Keratinocyte (primary cell): Measurements from ENCODE around the gene ARCN1. TPM values are rescaled to one million over a fixed set of nuclear protein-coding genes. Genes with fewer than 3 reads are reported as not detected.

Experiments used
- DNase-seq: peaks from one replicate; pipeline ENCODE4 v3.0.0-alpha.2; 2011; ENCODE audit warnings: low read depth, missing footprints, low spot score
- FAIRE-seq: peaks from 2 replicates; lab custom pipeline; 2011; peaks lifted over from hg19 to GRCh38; lab: Jason Lieb, UNC
- H2AFZ ChIP-seq: 2 replicates; pipeline ENCODE4 v1.6.0; 2012; ENCODE audit warnings: low read length, control low read depth, inconsistent platforms; ENCODE audit not compliant: control insufficient read depth
- H3K27ac ChIP-seq: 2 replicates; pipeline ENCODE4 v1.5.1; 2011; ENCODE audit warnings: low read length; ENCODE audit not compliant: control insufficient read depth, insufficient read depth
- H3K27me3 ChIP-seq: 3 replicates; pipeline ENCODE4 v1.6.0; 2011; ENCODE audit warnings: low read length; ENCODE audit not compliant: control insufficient read depth, insufficient read depth; ENCODE audit errors: extremely low read depth
- H3K36me3 ChIP-seq, 2 experiments: 2 replicates in 1 of 2; 3 replicates in 1 of 2; pipeline ENCODE4 v1.5.1; 2011; ENCODE audit warnings: low read length in 2 of 2, mild to moderate bottlenecking in 1 of 2; ENCODE audit not compliant: control insufficient read depth in 2 of 2, insufficient read depth in 2 of 2; ENCODE audit errors: extremely low read depth in 1 of 2
- H3K4me1 ChIP-seq: 3 replicates; pipeline ENCODE4 v1.5.1; 2011; ENCODE audit warnings: low read length; ENCODE audit not compliant: control insufficient read depth, insufficient read depth; ENCODE audit errors: extremely low read depth
- H3K4me2 ChIP-seq: 3 replicates; pipeline ENCODE4 v1.6.0; 2011; ENCODE audit warnings: low read depth, low read length; ENCODE audit not compliant: control insufficient read depth, insufficient read depth; ENCODE audit errors: extremely low read depth
- H3K4me3 ChIP-seq, 3 experiments: fragments of 200-600 bp in 1 of 3; sonication (generic) in 1 of 3; 2 replicates in 2 of 3; 3 replicates in 1 of 3; pipeline ENCODE4 v1.5.1; 2011 to 2016; ENCODE audit warnings: low read length in 3 of 3, mild to moderate bottlenecking in 3 of 3, control low read depth in 2 of 3, inconsistent platforms in 1 of 3, low read depth in 1 of 3, mixed read lengths in 1 of 3, mixed run types in 1 of 3, moderate library complexity in 1 of 3; ENCODE audit not compliant: control insufficient read depth in 2 of 3, insufficient read depth in 2 of 3; ENCODE audit errors: extremely low read depth in 1 of 3
- H3K79me2 ChIP-seq: 2 replicates; pipeline ENCODE4 v1.6.0; 2012; ENCODE audit warnings: low read length; ENCODE audit not compliant: control insufficient read depth, insufficient read depth
- H3K9ac ChIP-seq: 3 replicates; pipeline ENCODE4 v1.6.0; 2011; ENCODE audit warnings: low read length; ENCODE audit not compliant: control insufficient read depth, insufficient read depth; ENCODE audit errors: extremely low read depth
- H3K9me1 ChIP-seq: 3 replicates; pipeline ENCODE4 v1.6.0; 2011; ENCODE audit warnings: low read length; ENCODE audit not compliant: control insufficient read depth, insufficient read depth; ENCODE audit errors: extremely low read depth
- H3K9me3 ChIP-seq: 2 replicates; pipeline ENCODE4 v1.5.1; 2012; ENCODE audit warnings: low read depth, low read length; ENCODE audit not compliant: control insufficient read depth
- H4K20me1 ChIP-seq: 3 replicates; pipeline ENCODE4 v1.6.0; 2011; ENCODE audit warnings: low read length; ENCODE audit not compliant: control insufficient read depth, insufficient read depth; ENCODE audit errors: extremely low read depth
- EZH2 ChIP-seq: IDR thresholded peaks from one replicate; pipeline ENCODE4 v1.6.1; 2012; ENCODE audit warnings: inconsistent platforms, mild to moderate bottlenecking, low read length, moderate library complexity
- dilution Hi-C: fragments of 300-500 bp; cut with MboI; formaldehyde crosslinking; loops from one replicate; pipeline ENCODE4 v1.7.0; 2020; ENCODE audit warnings: low sequenced_read_pairs; ENCODE audit not compliant: extremely low pct_ligation_motif_present
- polyA plus RNA-seq, 5 experiments: library from polyadenylated mRNA; depleted of rRNA in 3 of 5; stranded (reverse) in 3 of 5; stranded (forward) in 1 of 5; unstranded in 1 of 5; fragments of >200 nt; gene quantifications; 1 replicate in 1 of 5; 2 replicates in 3 of 5; 3 replicates in 1 of 5; pipeline versions ENCODE4 v1.2.1 to v1.2.3, GENCODE V29; 2011 to 2012; ENCODE audit warnings: missing spikeins in 2 of 5, low read depth in 1 of 5, low replicate concordance in 1 of 5
- TF ChIP-seq, protein P1 (sequence below), 3 experiments: IDR thresholded peaks in 1 of 3; conservative IDR thresholded peaks in 1 of 3; optimal IDR thresholded peaks in 1 of 3; 2 replicates in 2 of 3; 3 replicates in 1 of 3; pipeline versions ENCODE3 to v1.5.1; 2011; ENCODE audit warnings: low read length in 3 of 3, mild to moderate bottlenecking in 3 of 3, moderate library complexity in 2 of 3, control low read depth in 1 of 3, inconsistent platforms in 1 of 3; ENCODE audit not compliant: insufficient read depth in 2 of 3; ENCODE audit errors: extremely low read depth in 1 of 3

Gene ARCN1
- polyA plus RNA-seq, 1 donor (not counting 4 experiments of a cell fraction or from before 2014, with no cell fraction given), result 150 TPM

DNA sequence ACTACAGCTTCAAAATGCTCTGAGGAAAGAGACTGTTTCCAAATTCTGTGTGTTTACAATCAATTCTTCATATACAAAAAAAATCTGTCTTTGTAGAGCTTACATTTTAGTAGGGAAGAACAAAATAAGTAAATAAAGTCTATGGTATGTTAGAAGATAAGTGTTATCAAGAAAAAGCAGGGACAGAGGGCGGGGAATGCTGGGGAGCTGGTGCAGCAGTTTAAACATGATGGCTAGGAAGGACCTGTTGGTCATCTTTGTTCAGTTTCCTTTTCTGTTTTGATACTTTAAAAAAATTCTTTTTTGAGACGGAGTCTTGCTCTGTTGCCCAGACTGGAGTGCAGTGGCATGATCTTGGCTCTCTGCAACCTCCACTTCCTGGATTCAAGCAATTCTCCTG lies 25.1 kb upstream of the ARCN1 start:
- FAIRE-seq, result no peak

DNA sequence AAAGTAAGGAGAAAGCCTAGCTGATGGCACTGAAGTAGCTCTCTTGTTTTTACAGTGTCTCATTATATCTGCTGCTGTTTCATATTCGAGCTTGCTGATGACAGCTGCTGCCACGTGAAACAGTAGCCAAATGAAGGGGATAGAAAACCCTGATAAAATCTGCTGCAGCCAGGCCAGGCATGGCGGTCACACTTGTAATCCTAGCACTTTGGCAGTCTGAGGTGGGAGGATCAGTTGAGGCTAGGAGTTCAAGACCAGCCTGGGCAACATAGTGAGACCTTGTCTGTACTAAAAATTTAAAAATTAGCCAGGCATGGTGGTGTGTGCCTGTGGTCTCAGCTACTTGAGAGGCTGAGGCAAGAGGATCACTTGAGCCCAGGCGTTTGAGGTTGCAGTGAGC lies 19.9 kb upstream of the ARCN1 start:
- H3K9ac ChIP-seq, result no peak overlapping the region
- DNase-seq, result no peak
- no peak overlapping the region for H2AFZ ChIP-seq
- H3K9me1 ChIP-seq, result no peaks in the 10 kb centered on the region
- H3K36me3 ChIP-seq, result peaks cover 9% of the 10 kb centered on the region in 2 experiments
- H3K4me2 ChIP-seq, result no peak overlapping the region
- no peak overlapping the region for H3K27ac ChIP-seq
- no peaks in the 10 kb centered on the region for H3K79me2 ChIP-seq
- FAIRE-seq, result no peak
- dilution Hi-C loops, result no loop called here
- H3K4me1 ChIP-seq, result no peaks in the 10 kb centered on the region
- H4K20me1 ChIP-seq, result no peaks in the 10 kb centered on the region
- TF ChIP-seq, protein P1, sequence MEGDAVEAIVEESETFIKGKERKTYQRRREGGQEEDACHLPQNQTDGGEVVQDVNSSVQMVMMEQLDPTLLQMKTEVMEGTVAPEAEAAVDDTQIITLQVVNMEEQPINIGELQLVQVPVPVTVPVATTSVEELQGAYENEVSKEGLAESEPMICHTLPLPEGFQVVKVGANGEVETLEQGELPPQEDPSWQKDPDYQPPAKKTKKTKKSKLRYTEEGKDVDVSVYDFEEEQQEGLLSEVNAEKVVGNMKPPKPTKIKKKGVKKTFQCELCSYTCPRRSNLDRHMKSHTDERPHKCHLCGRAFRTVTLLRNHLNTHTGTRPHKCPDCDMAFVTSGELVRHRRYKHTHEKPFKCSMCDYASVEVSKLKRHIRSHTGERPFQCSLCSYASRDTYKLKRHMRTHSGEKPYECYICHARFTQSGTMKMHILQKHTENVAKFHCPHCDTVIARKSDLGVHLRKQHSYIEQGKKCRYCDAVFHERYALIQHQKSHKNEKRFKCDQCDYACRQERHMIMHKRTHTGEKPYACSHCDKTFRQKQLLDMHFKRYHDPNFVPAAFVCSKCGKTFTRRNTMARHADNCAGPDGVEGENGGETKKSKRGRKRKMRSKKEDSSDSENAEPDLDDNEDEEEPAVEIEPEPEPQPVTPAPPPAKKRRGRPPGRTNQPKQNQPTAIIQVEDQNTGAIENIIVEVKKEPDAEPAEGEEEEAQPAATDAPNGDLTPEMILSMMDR (optimal IDR thresholded peaks at IDR 0.05 in 1 of 3, IDR thresholded peaks at IDR 0.05 in 1 of 3, conservative IDR thresholded peaks at IDR 0.05 in 1 of 3; ENCODE audit: extremely low read depth in 1 of 3, insufficient read depth in 2 of 3, low read length in 3 of 3), result no peak
- TF ChIP-seq EZH2, result no peak
- no peaks in the 10 kb centered on the region for H3K9me3 ChIP-seq
- no peaks in the 10 kb centered on the region for H3K27me3 ChIP-seq
- no peak overlapping the region for H3K4me3 ChIP-seq

More for the DNA sequence above, 25.1 kb upstream of the ARCN1 start:
- Histone ChIP-seq H3K4me2 (no peak overlapping the region), H3K9ac (no peak overlapping the region), H3K27ac (no peak overlapping the region), H3K9me3 (no peaks in the 10 kb centered on the region), H3K36me3 (peaks cover 4 to 5% of the 10 kb centered on the region in 2 experiments), H2AFZ (no peak overlapping the region), H3K79me2 (no peaks in the 10 kb centered on the region), H4K20me1 (no peaks in the 10 kb centered on the region), H3K4me1 (no peaks in the 10 kb centered on the region), H3K9me1 (no peaks in the 10 kb centered on the region), H3K27me3 (no peaks in the 10 kb centered on the region), H3K4me3 (no peak overlapping the region)
- DNase-seq, result no peak
- dilution Hi-C loops, result no loop called here
- TF ChIP-seq EZH2, result no peak
- TF ChIP-seq, protein P1 (optimal IDR thresholded peaks at IDR 0.05 in 1 of 3, IDR thresholded peaks at IDR 0.05 in 1 of 3, conservative IDR thresholded peaks at IDR 0.05 in 1 of 3; ENCODE audit: extremely low read depth in 1 of 3, insufficient read depth in 2 of 3, low read length in 3 of 3), result no peak
